Measurements from ENCODE around the gene ROBO1. TPM values are rescaled to one million over a fixed set of nuclear protein-coding genes. Genes with fewer than 3 reads are reported as not detected.

The ROBO1 gene
- total and polyA plus RNA-seq, 2 of the 8 experiments (the other 6 are each of a cell fraction or from before 2014, with no cell fraction given): 51.4 to 91.0 TPM

DNA sequence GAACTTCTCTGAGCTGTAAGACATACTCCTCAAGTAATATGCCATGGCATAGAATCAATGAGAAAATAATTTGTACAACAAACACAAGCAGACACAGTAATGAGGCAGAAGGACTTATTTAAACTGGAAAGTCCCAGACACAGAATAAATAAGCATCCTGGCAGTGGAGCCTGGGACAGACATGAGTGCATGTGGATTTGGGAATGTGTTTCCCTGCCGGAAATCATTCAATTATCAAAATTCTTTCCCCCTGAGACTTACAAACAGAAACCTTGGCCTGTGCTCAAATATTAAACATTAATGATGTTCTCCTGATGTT is 520.1 kb downstream of the ROBO1 start:
- ChIA-PET POLR2A (ENCODE audit: partially characterized antibody) (no interaction called here), CTCF (ENCODE audit: partially characterized antibody) (interaction anchor here (2.0 kb wide), 1 partner anchor 10 kb away, joined by 4 read pairs; no protein-coding TSS in a partner anchor)
- H3K4me3 ChIP-seq (ENCODE audit: extremely low read depth in 1 of 4, insufficient read depth in 2 of 4, low read depth in 3 of 4, low read length in 4 of 4): no peak overlapping the region
- TF ChIP-seq RAD21 (IDR thresholded peaks at IDR 0.05 in 1 of 2, conservative IDR thresholded peaks at IDR 0.05 in 1 of 2; ENCODE audit: low read depth in 2 of 2, low read length in 2 of 2) (no peak), POLR2A (IDR thresholded peaks at IDR 0.05; ENCODE audit: control extremely low read depth in 1 of 2, low read depth in 2 of 2, low read length in 2 of 2) (no peak), ZNF274 (IDR thresholded peaks at IDR 0.05; ENCODE audit: borderline replicate concordance, extremely low read depth, low read length) (no peak), SUZ12 (IDR thresholded peaks at IDR 0.05; ENCODE audit: low read length) (no peak)
- H2BK15ac ChIP-seq (ENCODE audit: low read length): no peak overlapping the region
- H3K4ac ChIP-seq (replicated peaks; ENCODE audit: insufficient read length, low read depth, low read length): no peak overlapping the region
- peak overlapping the region; percentile 25; the same call in 1 of the 2 replicates for H2BK20ac ChIP-seq (ENCODE audit: low read length)
- no peaks in the 10 kb centered on the region for H3K23me2 ChIP-seq (ENCODE audit: low read depth, low read length)
- H3K36me3 ChIP-seq (ENCODE audit: control insufficient read depth in 2 of 4, insufficient read depth in 4 of 4, low read length in 3 of 4): no peaks in the 10 kb centered on the region
- H2BK12ac ChIP-seq (ENCODE audit: low read depth, low read length): no peak overlapping the region
- H4K91ac ChIP-seq (replicated peaks; ENCODE audit: insufficient read length, low read length): no peak overlapping the region
- H2AFZ ChIP-seq (ENCODE audit: low read length): no peak overlapping the region; the same call in 1 of the 2 replicates
- H4K20me1 ChIP-seq (replicated peaks in 1 of 2; ENCODE audit: control insufficient read depth in 1 of 2, insufficient read depth in 2 of 2, low read length in 2 of 2): no peaks in the 10 kb centered on the region
- no peaks in the 10 kb centered on the region for H3K27me3 ChIP-seq (replicated peaks in 1 of 4; ENCODE audit: control insufficient read depth in 3 of 4, extremely low read depth in 1 of 4, insufficient read depth in 3 of 4, low read length in 3 of 4)
- no peak for FAIRE-seq
- 100% methylated on average over 1 of the region's 1 CpG; no CpG with 5 or more reads in 1 of the 2 experiments for WGBS, 2 experiments (ENCODE audit: extremely low coverage in 1 of 2, insufficient coverage in 1 of 2, insufficient read length in 1 of 2, insufficient replicate concordance in 2 of 2, low coverage in 1 of 2, low lambda C conversion rate in 2 of 2, missing lambda C conversion rate in 1 of 2)
- no peaks in the 10 kb centered on the region for H3K79me2 ChIP-seq (ENCODE audit: control insufficient read depth in 1 of 2, insufficient read depth in 2 of 2, low read length in 2 of 2)
- H4K5ac ChIP-seq (ENCODE audit: insufficient read length, low read depth, low read length): no peak overlapping the region
- H3K4me2 ChIP-seq (ENCODE audit: insufficient read depth in 1 of 2, low read depth in 2 of 2, low read length in 2 of 2): no peak overlapping the region
- no peak overlapping the region for H2BK5ac ChIP-seq (ENCODE audit: low read depth, low read length)
- peaks cover 0 to 8% (median 1%) of the 10 kb centered on the region in 4 experiments; a peak in 4 of 7 replicates for H3K4me1 ChIP-seq (replicated peaks in 1 of 4; ENCODE audit: control insufficient read depth in 3 of 4, insufficient read depth in 4 of 4, low read length in 3 of 4)
- H4K8ac ChIP-seq (ENCODE audit: extremely low read depth, insufficient read depth, low read length): no peak overlapping the region
- H3K9me3 ChIP-seq (ENCODE audit: insufficient read depth in 2 of 2, low read depth in 1 of 2, low read length in 1 of 2): no peaks in the 10 kb centered on the region
- H3K27ac ChIP-seq (ENCODE audit: low read depth, low read length): no peak overlapping the region
- peak overlapping the region in 1 of 4 experiments; percentile 8; a peak in 1 of 7 replicates for H3K9ac ChIP-seq (replicated peaks in 1 of 4; ENCODE audit: extremely low read depth in 1 of 4, low read depth in 3 of 4, low read length in 3 of 4)
- no peak overlapping the region for H3K14ac ChIP-seq (ENCODE audit: insufficient read length)
- H3K23ac ChIP-seq (ENCODE audit: insufficient read length): no peak overlapping the region
- H3K79me1 ChIP-seq (ENCODE audit: low read depth, low read length): no peaks in the 10 kb centered on the region
- H3K18ac ChIP-seq (ENCODE audit: extremely low read depth, low read length): no peak overlapping the region
- H2BK120ac ChIP-seq (replicated peaks; ENCODE audit: low read depth, low read length): peak overlapping the region; percentile 14
- no peak for DNase-seq (ENCODE audit: low read depth in 1 of 2, low spot score in 2 of 2)
- no peak overlapping the region for H3K56ac ChIP-seq (replicated peaks; ENCODE audit: insufficient read length, low read depth, low read length)
- H2AK5ac ChIP-seq (ENCODE audit: low read depth, low read length): no peak overlapping the region
